ENCODE results near the gene GRIN2C. TPM values are rescaled to one million over a fixed set of nuclear protein-coding genes. Genes with fewer than 3 reads are reported as not detected.

Gene GRIN2C
- total RNA-seq, 1 experiment from 2014 or later: 5.2 TPM

DNA sequence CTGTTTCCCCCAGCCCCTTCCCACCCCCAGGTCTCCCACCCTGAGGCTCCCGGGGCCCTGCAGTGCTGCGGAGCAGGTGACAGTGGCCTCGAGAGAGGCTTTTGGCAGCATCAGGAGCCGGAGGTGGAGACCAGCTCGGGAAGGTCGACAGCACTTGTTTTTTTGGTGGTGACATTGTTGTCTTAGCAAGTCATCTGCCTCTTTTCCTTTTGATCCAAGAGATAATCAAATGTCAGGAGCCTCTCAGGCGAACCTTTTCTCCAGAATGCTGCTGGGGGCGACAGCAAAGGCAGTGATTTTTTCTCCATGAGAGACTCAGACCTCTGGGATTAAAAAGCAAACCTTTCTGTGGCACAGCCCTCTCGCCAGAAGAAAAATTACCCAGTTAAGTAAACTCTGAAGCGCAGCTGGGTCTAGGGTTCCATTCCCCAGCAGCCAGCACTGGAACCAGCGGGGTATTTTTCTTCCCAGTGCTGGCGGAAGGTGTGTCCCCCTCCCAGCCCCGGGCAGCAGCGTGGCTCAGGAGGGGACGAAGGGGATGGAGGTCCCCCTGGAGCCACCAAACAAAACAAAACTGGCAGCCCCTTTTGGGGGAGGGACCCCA, 37.2 kb downstream of the GRIN2C start:
- H3K4me3 ChIP-seq (ENCODE audit: low read depth, low read length): no peak overlapping the region
- Mint-ChIP-seq H3K4me1 (ENCODE audit: low read depth, unreplicated experiment) (no peaks in the 10 kb centered on the region), H3K9me3 (ENCODE audit: unreplicated experiment) (no peaks in the 10 kb centered on the region), H3K4me3 (ENCODE audit: unreplicated experiment) (no peak overlapping the region), H3K36me3 (ENCODE audit: insufficient read depth, unreplicated experiment) (no peaks in the 10 kb centered on the region), H3K27ac (ENCODE audit: unreplicated experiment) (no peak overlapping the region), H3K27me3 (ENCODE audit: insufficient read depth, unreplicated experiment) (no peaks in the 10 kb centered on the region)
- BruUV-seq (replicated peaks): no TSS peak
- DNase-seq: no peak
- H3K4me1 ChIP-seq: no peaks in the 10 kb centered on the region
- H3K9me3 ChIP-seq: no peaks in the 10 kb centered on the region
- no peaks in the 10 kb centered on the region for H3K36me3 ChIP-seq (ENCODE audit: control insufficient read depth, insufficient read depth, low read length)
- ChIA-PET CTCF (interaction anchor here (1.1 kb wide), 1 partner anchor 40 kb away, joined by 3 read pairs; no protein-coding TSS in a partner anchor), POLR2A (no interaction called here)
- H3K27me3 ChIP-seq (replicated peaks; ENCODE audit: control insufficient read depth, insufficient read depth, low read length): no peaks in the 10 kb centered on the region
- intact Hi-C loops (cut with micrococcal nuclease; ENCODE audit: unreplicated experiment): no loop called here
- TF ChIP-seq, protein P1, sequence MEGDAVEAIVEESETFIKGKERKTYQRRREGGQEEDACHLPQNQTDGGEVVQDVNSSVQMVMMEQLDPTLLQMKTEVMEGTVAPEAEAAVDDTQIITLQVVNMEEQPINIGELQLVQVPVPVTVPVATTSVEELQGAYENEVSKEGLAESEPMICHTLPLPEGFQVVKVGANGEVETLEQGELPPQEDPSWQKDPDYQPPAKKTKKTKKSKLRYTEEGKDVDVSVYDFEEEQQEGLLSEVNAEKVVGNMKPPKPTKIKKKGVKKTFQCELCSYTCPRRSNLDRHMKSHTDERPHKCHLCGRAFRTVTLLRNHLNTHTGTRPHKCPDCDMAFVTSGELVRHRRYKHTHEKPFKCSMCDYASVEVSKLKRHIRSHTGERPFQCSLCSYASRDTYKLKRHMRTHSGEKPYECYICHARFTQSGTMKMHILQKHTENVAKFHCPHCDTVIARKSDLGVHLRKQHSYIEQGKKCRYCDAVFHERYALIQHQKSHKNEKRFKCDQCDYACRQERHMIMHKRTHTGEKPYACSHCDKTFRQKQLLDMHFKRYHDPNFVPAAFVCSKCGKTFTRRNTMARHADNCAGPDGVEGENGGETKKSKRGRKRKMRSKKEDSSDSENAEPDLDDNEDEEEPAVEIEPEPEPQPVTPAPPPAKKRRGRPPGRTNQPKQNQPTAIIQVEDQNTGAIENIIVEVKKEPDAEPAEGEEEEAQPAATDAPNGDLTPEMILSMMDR (IDR thresholded peaks at IDR 0.05; ENCODE audit: insufficient read depth in 1 of 2, low read depth in 1 of 2, low read length in 1 of 2, severe bottlenecking in 1 of 2, unreplicated experiment in 1 of 2): no peak

DNA sequence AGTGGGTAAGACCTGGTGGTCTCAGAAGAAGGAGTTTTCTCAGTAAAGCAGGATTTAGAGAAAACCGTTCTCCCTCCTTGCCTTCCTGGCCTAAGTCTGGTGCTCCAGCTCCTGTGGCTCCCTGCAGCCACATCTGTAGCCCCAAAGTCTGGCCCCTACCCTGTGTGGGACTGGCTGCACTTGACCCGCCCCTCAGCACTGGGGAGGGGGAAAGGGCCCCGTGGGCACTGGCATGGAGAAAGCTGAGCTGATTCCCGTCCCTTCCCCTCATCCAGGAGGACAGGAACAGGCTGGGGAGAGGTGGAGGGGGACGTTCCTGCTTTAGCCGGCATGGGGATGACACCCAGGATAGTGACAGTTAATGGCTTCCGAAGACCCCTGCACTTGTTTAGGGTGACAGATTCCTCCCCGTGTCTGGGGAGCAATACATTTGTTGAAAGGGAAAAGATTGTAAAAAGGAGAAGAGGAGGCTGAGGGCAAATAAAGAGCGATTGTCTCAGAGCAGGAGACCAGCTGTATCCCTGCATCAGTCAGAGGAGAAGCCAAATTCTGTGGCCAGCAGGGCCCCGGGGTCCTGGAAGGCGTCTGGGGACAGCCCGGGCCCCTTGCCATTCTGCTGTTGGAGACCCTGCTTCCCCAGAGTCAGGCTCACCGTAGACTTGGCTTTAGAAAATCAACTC, 37.9 kb downstream of the GRIN2C start:
- Histone ChIP-seq H3K4me1 (no peaks in the 10 kb centered on the region), H3K27me3 (replicated peaks; ENCODE audit: control insufficient read depth, insufficient read depth, low read length) (no peaks in the 10 kb centered on the region), H3K9me3 (no peaks in the 10 kb centered on the region), H3K4me3 (ENCODE audit: low read depth, low read length) (no peak overlapping the region), H3K36me3 (ENCODE audit: control insufficient read depth, insufficient read depth, low read length) (no peaks in the 10 kb centered on the region)
- intact Hi-C loops (cut with micrococcal nuclease; ENCODE audit: unreplicated experiment): no loop called here
- H3K9me3 Mint-ChIP-seq (ENCODE audit: unreplicated experiment): no peaks in the 10 kb centered on the region
- ChIA-PET CTCF (no interaction called here), POLR2A (no interaction called here)
- H3K36me3 Mint-ChIP-seq (ENCODE audit: insufficient read depth, unreplicated experiment): no peaks in the 10 kb centered on the region
- no peak overlapping the region for H3K4me3 Mint-ChIP-seq (ENCODE audit: unreplicated experiment)
- no peak for DNase-seq
- no peaks in the 10 kb centered on the region for H3K27me3 Mint-ChIP-seq (ENCODE audit: insufficient read depth, unreplicated experiment)
- TF ChIP-seq, protein P1 (IDR thresholded peaks at IDR 0.05; ENCODE audit: insufficient read depth in 1 of 2, low read depth in 1 of 2, low read length in 1 of 2, severe bottlenecking in 1 of 2, unreplicated experiment in 1 of 2): no peak
- H3K4me1 Mint-ChIP-seq (ENCODE audit: low read depth, unreplicated experiment): no peaks in the 10 kb centered on the region
- BruUV-seq (replicated peaks): no TSS peak
- H3K27ac Mint-ChIP-seq (ENCODE audit: unreplicated experiment): no peak overlapping the region

DNA sequence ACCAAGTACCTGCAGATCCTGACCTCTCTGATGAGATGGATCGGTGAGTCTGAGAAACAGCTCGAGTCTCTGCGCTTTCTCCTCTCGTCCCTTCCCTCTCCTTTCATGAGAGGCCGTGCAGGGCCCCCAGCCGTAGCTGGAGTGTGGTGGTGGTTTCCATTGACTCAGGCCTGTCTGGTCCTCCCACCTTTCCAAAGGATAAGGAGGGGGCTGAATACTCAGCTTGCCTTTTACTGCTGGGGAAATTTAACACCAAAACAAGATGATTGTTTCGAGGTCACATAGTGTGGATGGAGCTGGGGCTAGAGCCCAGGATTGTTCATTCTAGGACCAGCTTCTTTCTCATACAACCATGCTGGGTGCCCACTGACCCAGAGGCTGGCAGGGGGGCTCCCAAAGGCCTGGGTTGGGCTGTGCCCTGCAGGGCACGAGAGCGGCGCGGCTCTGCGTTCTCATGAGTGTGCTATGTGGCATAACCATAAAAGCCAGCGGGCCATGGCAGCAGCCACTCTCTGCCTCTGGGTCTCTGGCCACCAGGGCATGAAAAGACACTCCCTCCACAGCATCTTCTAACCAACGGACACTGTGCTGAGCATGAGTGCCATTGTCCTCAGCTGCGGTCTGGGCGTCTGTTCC, 39.8 kb downstream of the GRIN2C start:
- ChIA-PET POLR2A (no interaction called here), CTCF (no interaction called here)
- Mint-ChIP-seq H3K27me3 (ENCODE audit: insufficient read depth, unreplicated experiment) (no peaks in the 10 kb centered on the region), H3K4me1 (ENCODE audit: low read depth, unreplicated experiment) (no peaks in the 10 kb centered on the region), H3K36me3 (ENCODE audit: insufficient read depth, unreplicated experiment) (no peaks in the 10 kb centered on the region), H3K9me3 (ENCODE audit: unreplicated experiment) (no peaks in the 10 kb centered on the region), H3K4me3 (ENCODE audit: unreplicated experiment) (no peak overlapping the region), H3K27ac (ENCODE audit: unreplicated experiment) (no peak overlapping the region)
- H3K4me1 ChIP-seq: no peaks in the 10 kb centered on the region
- no peaks in the 10 kb centered on the region for H3K36me3 ChIP-seq (ENCODE audit: control insufficient read depth, insufficient read depth, low read length)
- BruUV-seq (replicated peaks): no TSS peak
- H3K4me3 ChIP-seq (ENCODE audit: low read depth, low read length): no peak overlapping the region
- TF ChIP-seq, protein P1 (IDR thresholded peaks at IDR 0.05; ENCODE audit: insufficient read depth in 1 of 2, low read depth in 1 of 2, low read length in 1 of 2, severe bottlenecking in 1 of 2, unreplicated experiment in 1 of 2): no peak
- no peaks in the 10 kb centered on the region for H3K9me3 ChIP-seq
- intact Hi-C loops (cut with micrococcal nuclease; ENCODE audit: unreplicated experiment): no loop called here
- H3K27me3 ChIP-seq (replicated peaks; ENCODE audit: control insufficient read depth, insufficient read depth, low read length): no peaks in the 10 kb centered on the region
- no peak for DNase-seq

All from Caco-2 (cell line).